ENCODE results near the gene YEATS2.
A peak's percentile ranks its signal among the peaks of the same experiment; 100 is the strongest.
"Not testable (repeated sequence)": the region's sequence is repeated elsewhere in the genome, so short reads cannot be mapped to it uniquely, and the experiment has no call there.

The YEATS2 gene

DNA sequence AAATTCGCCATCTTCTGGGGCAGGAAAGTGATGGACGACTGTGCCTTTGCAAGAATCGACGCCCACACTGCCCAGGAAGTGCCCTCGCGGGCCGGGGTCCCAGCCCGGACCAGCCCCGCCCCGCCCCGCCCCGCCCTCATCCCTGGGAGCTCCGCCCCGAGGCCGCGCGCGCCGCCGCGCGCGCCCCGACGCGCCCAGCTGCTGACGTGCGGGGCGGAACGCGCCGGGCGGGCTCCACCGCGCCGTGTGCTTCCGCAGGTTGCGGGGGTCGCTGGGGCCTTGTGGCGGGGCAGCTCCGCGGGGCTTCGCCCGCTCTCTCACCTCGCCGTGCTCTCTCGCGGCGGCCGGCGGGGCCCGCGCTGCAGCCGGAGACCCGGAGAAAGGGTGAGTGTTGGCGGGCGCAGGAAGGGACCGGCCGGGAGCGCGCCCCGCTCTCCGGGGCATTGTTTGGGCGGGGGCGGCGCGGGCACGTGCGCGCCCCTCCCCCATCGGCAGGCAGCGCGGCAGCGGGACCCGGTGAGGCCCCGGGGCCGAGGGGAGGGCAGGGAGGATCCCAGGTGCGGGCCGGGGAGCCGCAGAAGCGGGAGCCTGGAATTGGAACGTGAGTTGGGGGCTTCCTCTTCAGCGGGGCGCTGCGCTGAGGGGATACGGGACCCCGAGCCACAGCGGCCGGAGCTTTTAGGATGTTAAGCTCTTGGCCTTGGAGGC lies at the start of gene YEATS2:
Gene YEATS2 (plus strand): TSS at position 188 of the 708 bp plus-strand sequence. CDS start 17,366 bp downstream, outside the sequence.
- DNase-seq (ENCODE audit: low spot score), result peak; percentile 94

DNA sequence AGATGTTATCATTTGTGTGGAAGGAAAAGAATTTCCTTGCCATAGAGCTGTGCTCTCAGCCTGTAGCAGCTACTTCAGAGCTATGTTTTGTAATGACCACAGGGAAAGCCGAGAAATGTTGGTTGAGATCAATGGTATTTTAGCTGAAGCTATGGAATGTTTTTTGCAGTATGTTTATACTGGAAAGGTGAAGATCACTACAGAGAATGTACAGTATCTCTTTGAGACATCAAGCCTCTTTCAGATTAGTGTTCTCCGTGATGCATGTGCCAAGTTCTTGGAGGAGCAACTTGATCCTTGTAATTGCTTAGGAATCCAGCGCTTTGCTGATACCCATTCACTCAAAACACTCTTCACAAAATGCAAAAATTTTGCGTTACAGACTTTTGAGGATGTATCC lies 47.0 kb upstream of the YEATS2 start:
- no peak for DNase-seq (ENCODE audit: low spot score)

DNA sequence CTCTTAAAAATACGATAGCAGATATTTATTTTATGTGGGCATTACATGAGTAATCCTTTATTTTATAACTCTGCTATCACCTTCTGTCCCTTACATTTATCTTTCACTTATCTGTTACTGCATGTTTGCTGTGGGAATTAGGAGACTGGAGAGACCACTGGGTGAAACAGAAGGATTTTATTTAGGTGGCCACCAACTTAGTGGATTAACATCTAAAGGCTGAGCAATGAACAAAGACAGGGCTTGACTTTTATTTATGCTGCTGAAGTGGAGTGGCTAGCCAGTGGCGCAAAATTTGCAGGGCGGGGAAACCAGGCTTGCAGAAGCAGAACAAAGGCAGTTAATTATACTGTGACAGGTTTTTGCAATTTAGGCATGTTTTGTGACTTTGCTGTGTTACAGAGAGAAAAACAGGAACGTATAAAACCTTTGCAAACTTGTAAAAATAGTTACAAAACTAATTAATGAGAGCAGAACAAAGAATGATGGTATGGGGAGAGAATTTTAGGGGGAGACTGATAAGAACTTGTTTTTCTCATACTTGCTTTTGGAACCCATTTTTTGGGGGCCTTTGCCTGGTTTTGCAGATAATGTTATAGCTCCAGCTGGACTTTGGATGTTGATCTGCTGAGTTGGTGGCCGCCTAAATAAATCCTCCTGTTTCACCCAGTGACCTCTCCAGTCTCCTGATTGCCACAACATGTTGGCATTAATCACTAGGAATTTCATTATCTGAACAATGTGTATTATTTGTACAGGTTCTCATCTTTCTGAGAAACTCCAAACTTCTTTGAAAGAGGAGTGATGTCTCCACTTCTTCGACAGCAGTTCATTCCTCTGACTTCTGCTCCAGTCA lies 44.2 kb upstream of the YEATS2 start:
- no peak for DNase-seq (ENCODE audit: low spot score)

DNA sequence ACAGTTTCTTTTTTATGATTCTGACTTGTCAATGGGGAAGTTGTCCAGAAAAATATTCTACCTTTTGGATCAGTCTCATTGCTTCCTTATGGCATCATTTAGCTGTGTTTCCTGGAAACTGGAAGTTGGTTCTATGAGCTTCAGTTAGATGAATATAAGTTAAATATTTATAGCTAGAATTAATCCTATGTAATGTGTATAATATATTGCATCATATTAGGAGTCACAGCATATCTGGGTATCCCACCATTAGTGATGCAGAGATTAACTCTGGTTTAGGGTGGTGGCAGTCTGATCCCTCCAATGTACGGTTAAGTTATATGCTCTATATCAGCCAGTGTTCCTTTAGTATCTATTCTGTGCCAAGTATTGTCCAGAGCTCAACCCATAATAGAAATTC lies 42.9 kb upstream of the YEATS2 start:
- no peak for DNase-seq (ENCODE audit: low spot score)

DNA sequence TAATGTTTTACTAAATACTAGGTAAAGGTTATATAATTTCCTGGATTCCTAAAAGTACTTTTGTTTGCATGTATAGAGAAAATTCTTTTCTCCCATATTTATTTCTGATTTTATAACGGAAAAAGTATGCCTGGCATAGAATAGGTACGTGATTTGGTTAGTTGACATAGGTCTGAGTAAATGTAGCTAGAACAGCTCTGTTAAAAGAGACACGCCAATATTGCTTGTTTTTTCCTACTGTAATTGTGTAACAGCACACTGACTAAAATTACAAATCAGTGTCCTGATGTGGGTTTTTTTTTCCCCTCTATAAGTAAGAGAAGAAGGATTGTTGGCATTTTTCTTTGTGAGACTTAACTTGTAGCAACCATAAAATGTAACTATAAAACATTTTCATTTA lies 35.5 kb upstream of the YEATS2 start:
- no peak for DNase-seq (ENCODE audit: low spot score)

DNA sequence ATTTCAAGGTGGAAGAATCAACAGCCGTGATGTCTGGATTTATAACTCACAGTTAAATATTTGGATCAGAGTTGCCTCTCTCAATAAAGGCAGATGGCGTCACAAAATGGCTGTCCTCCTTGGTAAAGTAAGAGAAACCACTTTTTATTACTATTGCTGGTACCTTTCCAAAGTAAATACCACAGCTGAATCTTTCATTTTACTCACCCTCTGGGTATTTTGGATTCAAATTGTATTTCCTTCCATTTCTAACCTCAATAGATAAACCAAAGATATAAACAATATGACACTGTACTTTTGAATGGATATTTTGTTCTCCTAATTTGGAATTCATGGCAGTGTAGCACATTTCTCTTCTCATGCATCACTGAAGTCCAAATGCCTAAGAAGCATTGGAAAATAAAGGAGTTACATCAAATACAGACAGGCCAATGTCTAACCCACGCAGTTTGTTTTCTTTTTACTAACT lies 32.6 kb upstream of the YEATS2 start:
- DNase-seq (ENCODE audit: low spot score), result peak; percentile 94

DNA sequence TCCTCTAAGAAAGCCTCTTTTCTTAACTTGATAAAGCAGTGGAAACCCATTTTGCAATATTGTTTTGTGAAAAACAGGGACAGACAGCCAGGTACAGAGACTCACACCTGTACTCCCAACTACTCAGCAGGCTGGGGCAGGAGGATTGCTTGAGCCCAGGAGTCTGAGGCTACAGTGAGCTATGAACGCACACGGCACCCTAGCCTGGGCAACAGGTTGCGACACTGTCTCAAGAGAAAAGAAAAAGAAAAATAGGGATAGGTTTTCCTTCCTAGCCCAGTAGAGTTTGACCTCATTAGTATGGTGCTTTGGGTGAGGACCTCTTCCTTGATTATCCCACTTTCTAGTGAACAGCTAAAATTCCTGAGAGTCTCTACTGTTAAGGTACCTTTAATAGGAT lies 17.5 kb upstream of the YEATS2 start:
- DNase-seq (ENCODE audit: low spot score), result no peak

DNA sequence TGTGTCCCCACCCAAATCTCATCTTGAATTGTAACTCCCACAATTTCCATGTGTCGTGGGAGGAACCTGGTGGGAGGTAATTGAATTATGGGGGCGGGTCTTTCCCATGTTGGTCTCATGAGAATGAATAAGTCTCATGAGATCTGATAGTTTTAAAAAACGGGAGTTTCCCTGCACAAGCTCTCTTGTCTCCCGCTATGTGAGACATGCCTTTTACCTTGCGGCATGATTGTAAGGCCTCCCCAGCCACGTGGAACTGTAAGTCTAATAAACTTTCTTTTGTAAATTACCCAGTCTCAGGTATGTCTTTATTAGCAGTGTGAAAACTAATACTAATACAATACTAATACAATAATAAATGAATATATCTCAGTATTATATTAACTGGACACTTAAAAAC lies 9.9 kb upstream of the YEATS2 start:
- DNase-seq (ENCODE audit: low spot score), result no peak

DNA sequence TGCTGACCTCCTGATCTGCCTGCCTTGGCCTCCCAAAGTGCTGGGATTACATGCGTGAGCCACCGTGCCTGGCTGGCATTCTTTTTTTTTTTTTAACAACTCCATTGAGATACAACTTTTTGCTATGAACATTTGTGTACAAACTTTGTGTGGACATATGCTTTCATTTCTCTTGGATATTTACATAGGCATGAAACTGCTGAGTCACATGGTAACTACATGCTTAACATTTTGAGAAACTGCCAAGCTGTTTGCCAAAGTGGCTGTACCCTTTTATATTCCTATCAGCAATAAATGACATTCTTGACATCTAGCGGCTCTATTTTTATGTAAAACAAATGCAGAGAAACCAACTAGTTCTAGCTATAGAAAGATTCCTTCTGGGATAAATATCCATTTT lies 8.7 kb upstream of the YEATS2 start:
- no peak for DNase-seq (ENCODE audit: low spot score)

DNA sequence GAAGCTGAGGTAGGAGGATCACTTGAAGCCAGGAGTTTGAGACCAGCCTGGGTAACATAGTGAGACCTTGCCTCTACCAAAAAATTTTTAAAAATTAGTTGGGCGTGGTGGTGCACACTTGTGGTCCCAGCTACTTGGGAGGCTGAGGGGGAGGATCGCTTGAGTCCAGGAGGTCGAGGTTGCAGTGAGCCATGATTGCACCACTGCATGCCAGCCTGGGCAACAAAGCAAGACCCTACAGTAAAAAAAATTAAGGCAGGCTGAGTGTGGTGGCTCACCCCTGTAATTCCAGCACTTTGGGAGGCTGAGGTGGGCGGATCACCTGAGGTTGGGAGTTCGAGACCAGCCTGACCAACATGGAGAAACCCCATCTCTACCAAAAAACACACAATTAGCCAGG lies 8.0 kb upstream of the YEATS2 start:
- not testable (repeated sequence) for DNase-seq (ENCODE audit: low spot score)

DNA sequence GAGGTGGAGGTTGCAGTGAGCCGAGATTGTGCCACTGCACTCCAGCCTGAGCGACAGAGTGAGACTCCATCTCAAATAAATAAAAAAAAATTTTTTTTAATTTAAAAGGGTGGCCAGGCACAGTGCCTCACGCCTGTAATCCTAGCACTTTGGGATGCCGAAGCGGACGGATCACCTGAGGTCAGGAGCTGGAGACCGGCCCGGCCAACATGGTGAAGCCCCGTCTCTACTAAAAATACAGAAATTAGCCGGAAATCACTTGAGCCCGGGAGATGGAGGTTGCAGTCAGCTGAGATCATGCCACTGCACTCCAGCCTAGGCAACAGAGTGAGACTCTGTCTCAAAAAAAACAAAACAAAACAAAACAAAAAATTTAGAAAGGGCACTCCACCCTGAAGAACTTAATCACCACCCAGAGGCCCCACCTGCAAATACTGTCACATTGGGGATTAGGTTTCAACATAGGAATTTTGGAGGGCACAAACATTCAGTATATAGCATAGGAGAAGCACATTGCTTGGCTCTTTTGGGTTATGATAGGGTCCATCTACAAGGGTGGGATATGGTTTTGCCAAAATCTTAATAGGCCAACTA lies 7.1 kb upstream of the YEATS2 start:
- DNase-seq (ENCODE audit: low spot score), result no peak

DNA sequence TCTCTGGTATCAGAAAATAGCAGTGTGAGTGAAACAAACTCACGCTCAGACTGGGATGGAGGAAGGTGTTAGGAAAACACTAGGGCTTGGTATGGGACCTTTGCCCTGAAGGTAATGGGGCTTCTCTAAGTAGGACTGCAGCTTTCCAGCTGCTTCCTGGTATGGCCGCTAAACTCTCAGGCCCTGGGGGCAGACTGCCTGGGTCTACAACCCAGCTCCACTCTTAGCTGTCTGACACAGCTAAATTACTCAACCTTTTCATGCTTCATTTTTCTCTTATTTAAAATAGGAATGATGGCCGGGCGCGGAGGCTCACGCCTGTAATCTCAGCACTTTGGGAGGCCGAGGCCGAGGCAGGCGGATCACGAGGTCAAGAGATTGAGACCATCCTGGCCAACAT lies 5.2 kb upstream of the YEATS2 start:
- no peak for DNase-seq (ENCODE audit: low spot score)

DNA sequence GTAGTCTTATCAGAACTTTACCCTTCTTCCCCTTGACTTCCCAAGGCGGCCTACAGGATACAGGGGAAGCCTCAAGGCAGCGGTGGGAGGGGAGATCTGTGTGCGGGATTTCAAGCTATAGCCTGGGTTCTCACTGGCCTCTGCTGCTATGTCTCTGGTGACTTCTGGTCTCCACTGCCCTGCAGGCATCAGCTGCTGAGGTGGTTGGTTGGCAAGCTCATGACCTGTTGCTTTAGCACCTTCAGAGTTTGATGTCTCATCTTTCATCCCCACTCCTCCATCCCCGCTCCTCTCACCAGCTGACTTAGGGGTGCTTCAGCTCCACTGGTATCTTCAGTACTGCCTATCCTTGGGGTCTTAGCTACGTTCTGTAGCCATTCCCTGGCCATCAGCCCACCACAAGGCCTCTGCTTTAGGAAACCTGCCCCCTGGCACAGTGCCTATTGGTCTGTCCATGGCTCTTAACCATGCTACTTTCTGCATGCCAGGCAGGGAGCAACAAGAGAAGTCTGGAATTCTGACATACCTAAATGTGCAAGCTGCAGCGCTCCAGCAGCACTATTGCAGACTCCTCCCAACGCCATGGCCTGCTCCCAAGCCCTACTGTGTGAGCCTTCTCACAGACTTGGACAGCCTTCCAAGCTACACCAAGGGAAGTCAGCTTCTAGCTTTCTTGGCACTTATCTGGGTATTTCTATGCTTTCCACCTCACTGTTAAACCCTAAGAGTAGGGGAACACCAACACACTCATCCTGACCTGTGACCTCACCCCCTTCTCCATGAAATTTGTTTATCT lies 1.8 kb upstream of the YEATS2 start:
- no peak for DNase-seq (ENCODE audit: low spot score)

DNA sequence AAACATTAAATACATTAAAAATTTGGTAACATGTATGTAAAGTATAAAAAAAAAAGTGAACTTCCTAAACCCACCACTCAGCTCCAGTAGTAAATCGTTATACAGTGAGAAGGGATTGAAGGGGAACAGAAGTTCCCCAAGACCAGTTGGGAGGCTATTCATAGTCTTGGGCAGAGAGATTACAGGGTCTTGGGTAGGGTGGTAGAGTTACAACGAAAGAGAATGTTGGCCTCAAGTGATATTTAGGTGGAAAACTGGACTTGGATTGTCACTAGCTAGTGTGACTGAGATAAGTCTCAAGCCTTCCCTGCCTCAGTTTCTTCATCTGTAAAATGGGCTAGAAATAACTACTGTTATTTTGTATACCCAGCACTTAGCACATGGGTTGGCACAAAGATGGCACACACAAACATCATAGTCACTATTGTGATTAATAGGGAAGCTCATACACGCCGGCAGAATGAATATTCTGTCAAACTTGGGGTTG lies 431 bp upstream of the YEATS2 start:
- DNase-seq (ENCODE audit: low spot score), result no peak

DNA sequence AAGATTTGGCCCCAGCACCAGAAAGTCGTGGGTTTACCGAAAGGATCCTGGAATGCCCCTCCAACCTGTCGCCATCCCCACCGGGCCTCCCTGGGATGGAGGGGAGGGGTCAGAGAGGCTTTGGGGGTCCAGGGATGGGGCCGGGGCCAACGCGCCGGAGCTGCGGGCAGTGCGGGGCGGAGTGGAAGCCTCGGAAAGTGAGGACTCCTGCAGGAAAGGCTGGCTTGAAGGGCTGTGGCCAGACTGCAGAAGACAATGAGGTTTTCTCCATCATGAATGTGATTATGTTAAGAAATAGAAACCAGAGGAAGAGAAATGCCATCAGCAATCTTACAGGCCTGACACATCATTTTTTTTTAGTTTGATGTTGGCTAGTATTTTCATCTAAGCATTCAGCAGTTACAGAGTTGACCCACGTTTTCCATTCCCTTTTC lies 738 bp downstream of the YEATS2 start:
- DNase-seq (ENCODE audit: low spot score), result peak; percentile 72

DNA sequence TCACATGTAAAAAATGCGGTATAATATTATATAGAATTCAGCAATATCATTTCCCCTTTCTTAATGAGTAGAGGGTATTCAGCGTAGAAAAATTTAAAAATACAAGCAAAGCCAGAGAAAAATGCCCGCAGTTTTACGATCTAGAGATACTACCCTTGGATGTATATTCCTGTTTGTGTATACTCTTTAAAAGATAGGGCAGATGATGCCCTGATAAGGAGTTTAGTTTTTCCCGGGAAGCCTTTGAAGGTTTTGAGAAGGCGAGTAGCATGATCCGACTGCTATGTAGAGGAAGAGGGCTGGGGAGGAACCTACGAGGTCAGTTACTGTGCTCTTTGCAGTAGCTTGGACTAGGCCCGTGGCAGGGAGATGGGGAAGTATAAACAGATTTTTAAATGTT lies 1.2 kb downstream of the YEATS2 start:
- peak; percentile 54 for DNase-seq (ENCODE audit: low spot score)

DNA sequence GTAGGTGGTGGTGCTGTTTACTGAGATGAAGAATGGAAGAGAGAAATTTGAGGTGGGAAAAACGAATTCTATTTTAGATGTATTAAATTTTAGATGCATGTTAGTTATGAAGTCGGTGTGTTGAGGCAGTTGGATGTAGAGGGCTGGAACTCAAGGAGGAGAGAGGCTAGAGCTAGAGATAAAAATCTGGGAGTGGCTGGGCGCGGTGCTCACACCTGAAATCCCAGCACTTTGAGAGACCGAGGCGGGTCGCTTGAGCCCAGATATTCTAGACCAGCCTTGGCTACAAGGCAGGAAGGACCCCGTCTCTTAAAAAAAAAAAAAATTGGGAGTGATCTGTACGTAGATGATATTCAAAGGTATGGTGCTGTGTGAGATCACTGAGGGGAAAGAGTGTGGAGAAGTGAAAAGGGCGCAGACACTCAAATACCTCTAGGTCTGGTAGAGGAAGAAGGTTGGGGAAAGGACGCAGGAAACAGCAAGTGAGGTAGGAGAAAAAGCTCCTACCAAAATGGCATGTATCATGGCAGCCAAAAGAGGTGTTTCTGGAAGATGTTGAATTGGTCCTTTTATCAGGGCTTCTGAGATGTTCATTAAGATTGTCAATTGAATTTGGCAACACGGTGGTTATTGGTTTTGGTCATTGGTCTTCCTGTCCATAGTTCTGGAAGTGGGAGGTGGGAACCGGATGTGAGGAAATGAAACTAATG lies 1.8 kb downstream of the YEATS2 start:
- DNase-seq (ENCODE audit: low spot score), result no peak

DNA sequence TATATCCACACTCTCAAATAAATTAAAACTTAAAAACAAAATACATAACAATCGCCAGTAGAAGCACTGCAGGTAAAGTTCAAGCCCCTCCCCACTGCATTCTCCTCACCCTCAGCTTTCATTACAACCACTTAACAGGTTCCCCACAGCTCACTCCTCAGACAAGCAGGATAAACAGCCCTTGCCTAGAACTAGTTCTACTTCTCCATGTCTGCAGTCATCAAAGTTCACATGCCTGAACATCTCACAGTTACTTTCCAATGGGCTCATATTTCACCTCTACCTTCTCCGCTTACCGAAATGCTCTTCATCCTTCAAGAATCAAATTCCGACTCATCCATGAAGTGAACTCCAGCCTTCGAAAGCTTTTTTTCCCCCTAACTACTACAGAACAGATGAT lies 4.1 kb downstream of the YEATS2 start:
- DNase-seq (ENCODE audit: low spot score), result no peak

DNA sequence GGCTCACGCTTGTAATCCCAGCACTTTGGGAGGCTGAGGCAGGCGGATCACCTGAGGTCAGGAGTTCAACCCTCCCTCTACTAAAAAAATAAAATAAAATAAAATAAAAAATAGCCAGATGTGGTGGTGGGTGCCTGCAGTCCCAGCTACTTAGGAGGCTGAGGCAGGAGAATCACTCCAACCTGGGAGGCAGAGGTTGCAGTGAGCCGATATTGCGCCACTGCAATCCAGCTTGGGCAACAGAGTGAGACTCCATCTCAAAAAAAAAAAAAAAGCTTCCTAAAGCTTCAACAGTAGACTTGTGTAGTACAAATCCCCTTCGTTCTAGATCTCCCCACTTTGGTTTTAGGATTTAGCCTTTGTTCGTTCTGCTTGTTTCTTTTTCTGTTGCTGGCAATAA lies 6.3 kb downstream of the YEATS2 start:
- DNase-seq (ENCODE audit: low spot score), result not testable (repeated sequence)

DNA sequence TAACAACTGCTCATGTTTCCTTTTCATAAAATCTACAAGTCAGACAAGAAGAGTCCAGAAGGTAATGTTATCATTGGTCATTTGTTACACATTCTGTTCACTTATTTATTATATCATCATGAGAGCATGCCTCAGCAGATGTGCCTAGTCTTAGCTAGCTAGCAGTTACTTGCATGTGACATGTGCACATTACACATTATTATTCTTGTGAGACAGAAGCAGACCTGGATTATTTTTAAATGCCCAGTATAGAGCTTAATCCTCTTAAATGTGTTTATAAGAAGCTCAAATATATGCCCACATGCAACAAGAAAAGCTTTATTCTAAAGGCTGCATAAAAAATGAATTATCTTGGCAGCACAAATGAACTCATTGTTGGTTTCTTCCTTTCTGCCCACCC lies 12.6 kb downstream of the YEATS2 start:
- DNase-seq (ENCODE audit: low spot score), result peak; percentile 40

DNA sequence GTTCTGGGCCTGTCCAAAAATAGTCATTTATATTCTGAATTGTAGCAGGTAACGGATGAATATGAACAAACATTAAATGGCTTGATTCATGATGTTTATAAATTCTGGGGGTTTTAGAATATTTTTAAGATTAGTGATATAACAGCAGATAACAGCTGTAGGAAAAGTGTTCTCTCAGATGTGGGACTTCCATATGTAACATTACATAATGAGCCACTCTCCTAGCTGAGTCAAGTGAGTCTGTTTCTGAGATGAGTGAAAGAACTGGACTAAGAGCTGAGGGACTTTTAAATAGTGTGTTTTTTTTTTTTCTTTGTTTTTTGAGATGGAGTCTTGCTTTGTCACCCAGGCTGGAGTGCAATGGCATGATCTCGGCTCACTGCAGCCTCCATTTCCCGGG lies 13.9 kb downstream of the YEATS2 start:
- no peak for DNase-seq (ENCODE audit: low spot score)
